Measurements from ENCODE around the gene LCE3D.

- TF ChIP-seq EGR1 (IDR thresholded peaks at IDR 0.05) (no peak), EP300 (IDR thresholded peaks at IDR 0.05; ENCODE audit: borderline replicate concordance) (no peak), CEBPB (IDR thresholded peaks at IDR 0.05) (no peak), NFIC (IDR thresholded peaks at IDR 0.05) (no peak), TAF1 (IDR thresholded peaks at IDR 0.05; ENCODE audit: low read depth) (no peak), CREB1 (IDR thresholded peaks at IDR 0.05; ENCODE audit: low read depth) (no peak), YY1 (IDR thresholded peaks at IDR 0.05; ENCODE audit: low read depth) (no peak), ZBTB7A (IDR thresholded peaks at IDR 0.05; ENCODE audit: low read depth) (no peak), TEAD4 (IDR thresholded peaks at IDR 0.05) (no peak), TCF12 (IDR thresholded peaks at IDR 0.05; ENCODE audit: low read depth) (no peak), USF1 (IDR thresholded peaks at IDR 0.05) (no peak), REST (IDR thresholded peaks at IDR 0.05; ENCODE audit: low read depth) (no peak)
- TF ChIP-seq, protein P1, sequence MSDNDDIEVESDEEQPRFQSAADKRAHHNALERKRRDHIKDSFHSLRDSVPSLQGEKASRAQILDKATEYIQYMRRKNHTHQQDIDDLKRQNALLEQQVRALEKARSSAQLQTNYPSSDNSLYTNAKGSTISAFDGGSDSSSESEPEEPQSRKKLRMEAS (IDR thresholded peaks at IDR 0.05) = no peak
These were observed 40.4 kb downstream of the LCE3D start for GRCh38 chr1:152539901-152540300.

Measured in Ishikawa (cell line).